HCT116 (cell line): ENCODE results near the gene UBTD2.

Source experiments
- CBX3 ChIP-seq: IDR thresholded peaks from 2 replicates; pipeline ENCODE4 v1.6.1; 2012; ENCODE audit warnings: low read depth
- JUND ChIP-seq: IDR thresholded peaks from 2 replicates; pipeline ENCODE4 v1.6.1; 2012
- POLR2AphosphoS5 ChIP-seq: IDR thresholded peaks from 2 replicates; pipeline ENCODE4 v1.6.1; 2011; ENCODE audit warnings: mild to moderate bottlenecking, low read depth, low read length, moderate library complexity
- REST ChIP-seq: IDR thresholded peaks from 2 replicates; pipeline ENCODE4 v1.6.1; 2012; ENCODE audit warnings: low read depth
- TCF7L2 ChIP-seq: IDR thresholded peaks from 2 replicates; pipeline ENCODE4 v1.7.0; 2011; ENCODE audit warnings: borderline replicate concordance, inconsistent platforms; ENCODE audit not compliant: insufficient read depth, insufficient read length; ENCODE audit errors: extremely low read depth
- TF ChIP-seq, protein P1 (sequence below), 3 experiments: fragments of 200-600 bp in 1 of 3; sonication (generic) in 1 of 3; IDR thresholded peaks in 2 of 3; conservative IDR thresholded peaks in 1 of 3; 2 replicates each; pipeline ENCODE4 v1.5.1; 2012 to 2017; ENCODE audit warnings: low read depth in 2 of 3, low read length in 2 of 3, antibody characterized with exemption in 1 of 3, borderline replicate concordance in 1 of 3, control low read depth in 1 of 3, mild to moderate bottlenecking in 1 of 3, mixed read lengths in 1 of 3, mixed run types in 1 of 3, moderate library complexity in 1 of 3; ENCODE audit not compliant: insufficient read depth in 1 of 3

- no peak for TF ChIP-seq CBX3
- TF ChIP-seq, protein P1, sequence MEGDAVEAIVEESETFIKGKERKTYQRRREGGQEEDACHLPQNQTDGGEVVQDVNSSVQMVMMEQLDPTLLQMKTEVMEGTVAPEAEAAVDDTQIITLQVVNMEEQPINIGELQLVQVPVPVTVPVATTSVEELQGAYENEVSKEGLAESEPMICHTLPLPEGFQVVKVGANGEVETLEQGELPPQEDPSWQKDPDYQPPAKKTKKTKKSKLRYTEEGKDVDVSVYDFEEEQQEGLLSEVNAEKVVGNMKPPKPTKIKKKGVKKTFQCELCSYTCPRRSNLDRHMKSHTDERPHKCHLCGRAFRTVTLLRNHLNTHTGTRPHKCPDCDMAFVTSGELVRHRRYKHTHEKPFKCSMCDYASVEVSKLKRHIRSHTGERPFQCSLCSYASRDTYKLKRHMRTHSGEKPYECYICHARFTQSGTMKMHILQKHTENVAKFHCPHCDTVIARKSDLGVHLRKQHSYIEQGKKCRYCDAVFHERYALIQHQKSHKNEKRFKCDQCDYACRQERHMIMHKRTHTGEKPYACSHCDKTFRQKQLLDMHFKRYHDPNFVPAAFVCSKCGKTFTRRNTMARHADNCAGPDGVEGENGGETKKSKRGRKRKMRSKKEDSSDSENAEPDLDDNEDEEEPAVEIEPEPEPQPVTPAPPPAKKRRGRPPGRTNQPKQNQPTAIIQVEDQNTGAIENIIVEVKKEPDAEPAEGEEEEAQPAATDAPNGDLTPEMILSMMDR (IDR thresholded peaks at IDR 0.05 in 2 of 3, conservative IDR thresholded peaks at IDR 0.05 in 1 of 3; ENCODE audit: borderline replicate concordance in 1 of 3, insufficient read depth in 1 of 3, low read depth in 2 of 3, low read length in 2 of 3) = no peak
- TF ChIP-seq REST = no peak
- TF ChIP-seq POLR2AphosphoS5 = no peak
- TF ChIP-seq TCF7L2 = no peak
- TF ChIP-seq JUND = no peak
These were observed 64.3 kb downstream of the UBTD2 start for GRCh38 chr5:172219296-172219695.
